GM12878 (cell line): ENCODE data around the gene TK2. TPM values are rescaled to one million over a fixed set of nuclear protein-coding genes. Genes with fewer than 3 reads are reported as not detected.

Source experiments
- ATAC-seq: fragments of 200-7000 bp; cut with Tn5 transposase; 3 replicates; pipeline ENCODE4 v1.9.1; 2020; ENCODE audit warnings: mild to moderate bottlenecking, moderate library complexity
- BruUV-seq: library from RNA; stranded (reverse); fragments of 400-500 nt; replicated peaks from 2 replicates; lab custom pipeline; 2021; lab: Mats Ljungman, UMichigan
- CTCF ChIA-PET: fragments of 300-600 bp; sonication (Branson Sonifier 250); formaldehyde crosslinking; extraction: SDS; loops from one replicate; lab custom pipeline; 2021; ENCODE audit warnings: inconsistent platforms; lab: Yijun Ruan, JAX
- POLR2A ChIA-PET: fragments of 350-600 bp; formaldehyde crosslinking; extraction: SDS; loops from one replicate; lab custom pipeline; 2021; ENCODE audit warnings: inconsistent platforms; lab: Charles Lee
- RAD21 ChIA-PET: fragments of 300-600 bp; sonication (Branson Sonifier 250); formaldehyde crosslinking; loops from one replicate; lab custom pipeline; 2023; ENCODE audit warnings: antibody characterized with exemption; ENCODE audit not compliant: unreplicated experiment; lab: Charles Lee
- SMC1A ChIA-PET: fragments of 300-600 bp; sonication (Branson Sonifier 250); formaldehyde crosslinking; loops from one replicate; lab custom pipeline; 2023; ENCODE audit not compliant: unreplicated experiment, uncharacterized antibody; lab: Charles Lee
- DNase-seq: peaks from one replicate; pipeline ENCODE4 v3.0.0-alpha.2; 2011; ENCODE audit warnings: low read depth, low spot score
- FAIRE-seq: peaks from 3 replicates; lab custom pipeline; 2011; peaks lifted over from hg19 to GRCh38; lab: Jason Lieb, UNC
- H2AFZ ChIP-seq: 2 replicates; pipeline ENCODE4 v1.6.0; 2011; ENCODE audit warnings: low read depth, low read length, control low read depth; ENCODE audit not compliant: control insufficient read depth
- H3K27ac ChIP-seq: 2 replicates; pipeline ENCODE4 v1.5.1; 2011; ENCODE audit warnings: control low read depth; ENCODE audit not compliant: control insufficient read depth, insufficient read depth
- H3K27me3 ChIP-seq, 2 experiments: replicated peaks in 1 of 2; 2 replicates each; pipeline versions ENCODE4 v1.6.0 to v1.6.1; 2011; ENCODE audit warnings: low read length in 1 of 2; ENCODE audit not compliant: control insufficient read depth in 2 of 2, insufficient read depth in 2 of 2
- H3K36me3 ChIP-seq, 2 experiments: 2 replicates each; pipeline ENCODE4 v1.5.1; 2011; ENCODE audit warnings: low read length in 1 of 2; ENCODE audit not compliant: control insufficient read depth in 2 of 2, insufficient read depth in 2 of 2
- H3K4me1 ChIP-seq: 2 replicates; pipeline ENCODE4 v1.6.1; 2011; ENCODE audit warnings: mild to moderate bottlenecking, low read length, moderate library complexity, mixed read lengths; ENCODE audit not compliant: control insufficient read depth, insufficient read depth
- H3K4me2 ChIP-seq: 2 replicates; pipeline ENCODE4 v1.6.0; 2011; ENCODE audit warnings: control low read depth; ENCODE audit not compliant: control insufficient read depth, insufficient read depth
- H3K4me3 ChIP-seq: fragments of 200-600 bp; sonication (generic); 2 replicates; pipeline ENCODE4 v1.5.1; 2016
- H3K79me2 ChIP-seq: 2 replicates; pipeline ENCODE4 v1.6.0; 2011; ENCODE audit warnings: low read length; ENCODE audit not compliant: control insufficient read depth, insufficient read depth
- H3K9ac ChIP-seq: 2 replicates; pipeline ENCODE4 v1.8.0; 2011; ENCODE audit warnings: low read length, control low read depth, mixed read lengths; ENCODE audit not compliant: control insufficient read depth, insufficient read depth
- H3K9me3 ChIP-seq: replicated peaks from 3 replicates; pipeline ENCODE4 v1.5.1; 2011; ENCODE audit warnings: mild to moderate bottlenecking, low read length; ENCODE audit not compliant: control insufficient read depth, insufficient read depth
- H4K20me1 ChIP-seq: 2 replicates; pipeline ENCODE4 v1.6.0; 2011; ENCODE audit not compliant: control insufficient read depth, insufficient read depth
- ATF7 ChIP-seq: fragments of 450-650 bp; IDR thresholded peaks from 2 replicates; pipeline ENCODE4 v1.6.1; 2016; ENCODE audit warnings: low read depth, mild to moderate bottlenecking
- BHLHE40 ChIP-seq, 2 experiments: fragments of 450-650 bp in 1 of 2; IDR thresholded peaks; 2 replicates each; pipeline ENCODE4 v1.6.1; 2011 to 2017; ENCODE audit warnings: low read depth in 2 of 2, borderline replicate concordance in 1 of 2, improper control_type of control experiment in 1 of 2, low read length in 1 of 2, mild to moderate bottlenecking in 1 of 2
- CEBPZ ChIP-seq: fragments of 150-350 bp; IDR thresholded peaks from 2 replicates; pipeline ENCODE4 v1.6.1; 2016; ENCODE audit warnings: low read depth, low read length
- CREB1 ChIP-seq: IDR thresholded peaks from 2 replicates; pipeline ENCODE4 v1.6.1; 2012; ENCODE audit warnings: low read depth, mild to moderate bottlenecking, inconsistent platforms
- DPF2 ChIP-seq: fragments of 450-650 bp; IDR thresholded peaks from 2 replicates; pipeline ENCODE4 v1.6.1; 2017; ENCODE audit warnings: mild to moderate bottlenecking
- EED ChIP-seq: sonication (generic); IDR thresholded peaks from 2 replicates; pipeline ENCODE4 v1.6.1; 2016; ENCODE audit warnings: antibody characterized with exemption, low read depth
- ETV6 ChIP-seq, 2 experiments: fragments of 450-650 bp in 1 of 2; IDR thresholded peaks in 1 of 2; conservative IDR thresholded peaks in 1 of 2; 2 replicates each; pipeline ENCODE4 v1.6.1; 2014; ENCODE audit warnings: antibody characterized with exemption in 1 of 2, borderline replicate concordance in 1 of 2, low read depth in 1 of 2, mild to moderate bottlenecking in 1 of 2, moderate library complexity in 1 of 2
- FOS ChIP-seq: IDR thresholded peaks from 3 replicates; pipeline ENCODE4 v1.6.1; 2011; ENCODE audit warnings: borderline replicate concordance; ENCODE audit not compliant: insufficient read length; ENCODE audit errors: extremely low read depth
- GATAD2B ChIP-seq: fragments of 450-650 bp; conservative IDR thresholded peaks from 2 replicates; pipeline ENCODE4 v1.6.1; 2017; ENCODE audit warnings: low read depth, mild to moderate bottlenecking, moderate library complexity
- IRF4 ChIP-seq: IDR thresholded peaks from 2 replicates; pipeline ENCODE4 v1.6.1; 2011; ENCODE audit warnings: low read depth, low read length
- MEF2B ChIP-seq: fragments of 450-650 bp; IDR thresholded peaks from 2 replicates; pipeline ENCODE4 v1.6.1; 2018; ENCODE audit warnings: mild to moderate bottlenecking, moderate library complexity; ENCODE audit not compliant: partially characterized antibody, poor library complexity, severe bottlenecking
- MTA2 ChIP-seq: fragments of 450-650 bp; IDR thresholded peaks from 2 replicates; pipeline ENCODE4 v1.6.1; 2016; ENCODE audit warnings: low read depth, mild to moderate bottlenecking, moderate library complexity
- NBN ChIP-seq: fragments of 450-650 bp; IDR thresholded peaks from 2 replicates; pipeline ENCODE4 v1.6.1; 2016
- PAX5 ChIP-seq: IDR thresholded peaks from 2 replicates; pipeline ENCODE4 v1.6.1; 2011; ENCODE audit warnings: low read depth, low read length, borderline replicate concordance
- ZBTB4 ChIP-seq: fragments of 450-650 bp; formaldehyde crosslinking; IDR thresholded peaks from 2 replicates; pipeline ENCODE4 v1.4.0; 2022; ENCODE audit warnings: mild to moderate bottlenecking, moderate library complexity
- WGBS: methylation state at CpG from one replicate; pipeline ENCODE4 v1.1.6; 2016; ENCODE audit warnings: low lambda C conversion rate; ENCODE audit not compliant: insufficient replicate concordance, insufficient coverage; ENCODE audit errors: missing lambda C conversion rate; 5-methylcytosine and 5-hydroxymethylcytosine counted together
- in situ Hi-C: fragments of 300-500 bp; cut with MboI; formaldehyde crosslinking; loops from 9 replicates; pipeline ENCODE4 v1.14.3; 2018; ENCODE audit warnings: mixed read lengths
- intact Hi-C: fragments of 100-400 bp; cut with micrococcal nuclease; formaldehyde crosslinking; loops from one replicate; pipeline ENCODE4 v1.14.2; 2022; ENCODE audit not compliant: unreplicated experiment
- polyA plus RNA-seq, 11 experiments: library from polyadenylated mRNA; depleted of rRNA in 4 of 11; unstranded in 6 of 11; stranded (reverse) in 5 of 11; fragments of >200 nt; fragmentation: Nextera tagmentation in 4 of 11; fragmentation: Illumina TruSeq in 1 of 11; extraction: Ambion mirVana in 4 of 11; extraction: Trizol in 1 of 11; gene quantifications; 1 replicate in 1 of 11; 2 replicates in 10 of 11; pipeline versions ENCODE4 v1.2.1 to v1.2.3, GENCODE V29; 2011 to 2016; ENCODE audit warnings: inconsistent platforms in 2 of 11, missing spikeins in 2 of 11, low read depth in 1 of 11
- total RNA-seq, 4 experiments: library from RNA; depleted of rRNA in 3 of 4; stranded (reverse); fragments of >200 nt in 3 of 4; fragmentation: Illumina TruSeq in 1 of 4; extraction: Trizol in 1 of 4; gene quantifications; 2 replicates each; pipeline versions ENCODE4 v1.2.1 to v1.2.3, GENCODE V29; 2013 to 2021

The TK2 gene
- total and polyA plus RNA-seq, 10 of the 15 experiments (the other 5 are each of a cell fraction or from before 2014, with no cell fraction given) = 1.3 to 12.4 (median 3.0) TPM

GRCh38 chr16:66539623-66540469 lies 10.1 kb downstream of the TK2 start:
- in situ Hi-C loops (loop anchor here (25.0 kb wide), 1 partner anchor 497 kb away; the partner anchor contains the start of gene CBFB), intact Hi-C loops (loop anchor here (2.0 kb wide), 1 partner anchor 15 kb away; no protein-coding TSS in a partner anchor)
- RAD21 ChIA-PET = interaction anchor here (1.5 to 1.6 kb wide), 4 partner anchors 15 to 23 kb away, joined by 4 to 6 read pairs (median 4); no protein-coding TSS in a partner anchor
- H3K4me2 ChIP-seq = peak overlapping the region; percentile 52
- H3K9ac ChIP-seq = no peak overlapping the region
- H4K20me1 ChIP-seq = no peaks in the 10 kb centered on the region
- no TSS peak for BruUV-seq
- no peaks in the 10 kb centered on the region for H3K9me3 ChIP-seq
- H3K27me3 ChIP-seq = peaks cover 0 to 3% of the 10 kb centered on the region in 2 experiments; a peak in 2 of 4 replicates
- peak; percentile 54 for FAIRE-seq
- 33% methylated on average over 3 of the region's 3 CpGs for WGBS
- no peak overlapping the region for H3K4me3 ChIP-seq
- no peaks in the 10 kb centered on the region for H3K79me2 ChIP-seq
- no peak for DNase-seq
- peaks cover 9% of the 10 kb centered on the region for H3K4me1 ChIP-seq
- H3K36me3 ChIP-seq = no peaks in the 10 kb centered on the region
- no peak overlapping the region for H3K27ac ChIP-seq
- POLR2A ChIA-PET = interaction anchor here (0.6 to 1.9 kb wide), 8 partner anchors 9 to 153 kb away, joined by 3 to 10 read pairs (median 5); partner anchors contain the start of gene CKLF
- ATAC-seq = peak; percentile 84
- SMC1A ChIA-PET = interaction anchor here (0.9 to 5.3 kb wide), 8 partner anchors 8 to 31 kb away, joined by 3 to 19 read pairs (median 4); partner anchors contain the start of gene CKLF
- CTCF ChIA-PET = interaction anchor here (0.7 to 3.6 kb wide), 7 partner anchors 8 to 477 kb away, joined by 3 to 11 read pairs (median 3); partner anchors contain the start of gene CKLF
- no peak overlapping the region for H2AFZ ChIP-seq
- TF ChIP-seq CREB1 = no peak
- peak; percentile 27 for TF ChIP-seq MEF2B
- peak in 1 of 2 experiments; percentile 72; a peak in 1 of 4 replicates for TF ChIP-seq ETV6 (conservative IDR thresholded peaks at IDR 0.05 in 1 of 2, IDR thresholded peaks at IDR 0.05 in 1 of 2; ENCODE audit: borderline replicate concordance in 1 of 2, low read depth in 1 of 2)
- peak in 1 of 2 experiments; percentile 7; a peak in 1 of 4 replicates for TF ChIP-seq BHLHE40 (IDR thresholded peaks at IDR 0.05; ENCODE audit: borderline replicate concordance in 1 of 2, low read depth in 2 of 2, low read length in 1 of 2)
- no peak for TF ChIP-seq CEBPZ
- 0 out of 2 replicates have a peak, but pooled peaks have one; percentile 18 for TF ChIP-seq IRF4
- TF ChIP-seq ATF7 = 0 out of 2 replicates have a peak, but pooled peaks have one; percentile 26
- TF ChIP-seq FOS = no peak
- peak; percentile 19; the same call in 1 of the 2 replicates for TF ChIP-seq GATAD2B
- TF ChIP-seq ZBTB4 (CRISPR knock-in tag) = no peak
- no peak for TF ChIP-seq NBN
- peak; percentile 80 for TF ChIP-seq PAX5
- TF ChIP-seq MTA2 = 0 out of 2 replicates have a peak, but pooled peaks have one; percentile 28
- 0 out of 2 replicates have a peak, but pooled peaks have one; percentile 25 for TF ChIP-seq DPF2
- peak; percentile 93 for TF ChIP-seq EED
